Gastrocnemius medialis (tissue), 4 donors: ENCODE measurements around the gene LAYN. TPM values are rescaled to one million over a fixed set of nuclear protein-coding genes. Genes with fewer than 3 reads are reported as not detected.

ENCODE experiments used
- ATAC-seq, 2 donors: fragments of 150-250 bp; one replicate each; pipeline ENCODE4 v1.9.1; 2016
- DNase-seq, 2 donors: peaks; one replicate each; pipeline ENCODE4 v3.0.0-alpha.2; 2019
- H3K27ac ChIP-seq, 4 donors: fragments of 200-600 bp; sonication (generic); 1 replicate in 1 of 4; 2 replicates in 3 of 4; pipeline ENCODE4 v1.5.1; 2016 to 2018; ENCODE audit warnings: mild to moderate bottlenecking in 2 of 4, moderate library complexity in 1 of 4
- H3K27me3 ChIP-seq, 3 donors: fragments of 200-600 bp; sonication (generic) in 2 of 3; 1 replicate in 1 of 3; 2 replicates in 2 of 3; pipeline versions ENCODE4 v1.5.1 to v1.6.0; 2016 to 2019; ENCODE audit warnings: mild to moderate bottlenecking in 1 of 3, moderate library complexity in 1 of 3
- H3K36me3 ChIP-seq, 2 donors: fragments of 200-600 bp; sonication (generic) in 1 of 2; one replicate each; pipeline ENCODE4 v1.5.1; 2017 to 2018
- H3K4me1 ChIP-seq, 2 donors: fragments of 200-600 bp; sonication (generic) in 1 of 2; one replicate each; pipeline ENCODE4 v1.5.1; 2016 to 2017; ENCODE audit warnings: mild to moderate bottlenecking in 2 of 2
- H3K4me3 ChIP-seq, 4 donors: fragments of 200-600 bp; sonication (generic) in 3 of 4; 1 replicate in 1 of 4; 2 replicates in 3 of 4; pipeline ENCODE4 v1.5.1; 2016 to 2019; ENCODE audit warnings: mild to moderate bottlenecking in 2 of 4
- H3K9me3 ChIP-seq, 3 donors: fragments of 200-600 bp; sonication (generic) in 2 of 3; 1 replicate in 1 of 3; 2 replicates in 2 of 3; pipeline ENCODE4 v1.5.1; 2016 to 2019
- POLR2A ChIP-seq, 2 donors: fragments of 450-650 bp; IDR thresholded peaks; one replicate each; pipeline ENCODE4 v1.6.1; 2017; ENCODE audit warnings: antibody characterized with exemption in 2 of 2, mild to moderate bottlenecking in 2 of 2, moderate library complexity in 2 of 2
- in situ Hi-C, 4 donors: fragments of 200-750 bp; cut with MboI; loops; one replicate each; pipeline versions ENCODE4 v1.15.0 to v1.8.0; 2017; ENCODE audit warnings: low sequenced_read_pairs in 4 of 4
- intact Hi-C: fragments of 100-400 bp; cut with DNase I; formaldehyde crosslinking; loops from one replicate; pipeline ENCODE4 v1.15.1; 2023; ENCODE audit warnings: low total_unique reads
- total RNA-seq, 4 donors: library from RNA; depleted of rRNA; stranded (reverse); fragments of >200 nt; gene quantifications; one replicate each; pipeline versions ENCODE4 v1.1.0 to v1.2.3, GENCODE V29; 2016
- TF ChIP-seq, protein P1 (sequence below), 5 experiments: fragments of 450-650 bp in 3 of 5; fragments of 200-600 bp in 2 of 5; sonication (generic) in 2 of 5; IDR thresholded peaks in 4 of 5; conservative IDR thresholded peaks in 1 of 5; 1 replicate in 4 of 5; 2 replicates in 1 of 5; pipeline ENCODE4 v1.5.1; 2016 to 2019; ENCODE audit warnings: antibody characterized with exemption in 5 of 5, mild to moderate bottlenecking in 3 of 5, moderate library complexity in 3 of 5

Gene LAYN
- total RNA-seq, 4 donors from 2014 or later, result 0.46 to 3.7 (median 0.72) TPM; not detected in 1

- Histone ChIP-seq H3K4me3 (no peak overlapping the region), H3K36me3 (no peaks in the 10 kb centered on the region), H3K9me3 (no peaks in the 10 kb centered on the region), H3K27me3 (no peaks in the 10 kb centered on the region), H3K27ac (no peak overlapping the region), H3K4me1 (no peaks in the 10 kb centered on the region)
- TF ChIP-seq POLR2A (IDR thresholded peaks at IDR 0.05), result no peak
- TF ChIP-seq, protein P1, sequence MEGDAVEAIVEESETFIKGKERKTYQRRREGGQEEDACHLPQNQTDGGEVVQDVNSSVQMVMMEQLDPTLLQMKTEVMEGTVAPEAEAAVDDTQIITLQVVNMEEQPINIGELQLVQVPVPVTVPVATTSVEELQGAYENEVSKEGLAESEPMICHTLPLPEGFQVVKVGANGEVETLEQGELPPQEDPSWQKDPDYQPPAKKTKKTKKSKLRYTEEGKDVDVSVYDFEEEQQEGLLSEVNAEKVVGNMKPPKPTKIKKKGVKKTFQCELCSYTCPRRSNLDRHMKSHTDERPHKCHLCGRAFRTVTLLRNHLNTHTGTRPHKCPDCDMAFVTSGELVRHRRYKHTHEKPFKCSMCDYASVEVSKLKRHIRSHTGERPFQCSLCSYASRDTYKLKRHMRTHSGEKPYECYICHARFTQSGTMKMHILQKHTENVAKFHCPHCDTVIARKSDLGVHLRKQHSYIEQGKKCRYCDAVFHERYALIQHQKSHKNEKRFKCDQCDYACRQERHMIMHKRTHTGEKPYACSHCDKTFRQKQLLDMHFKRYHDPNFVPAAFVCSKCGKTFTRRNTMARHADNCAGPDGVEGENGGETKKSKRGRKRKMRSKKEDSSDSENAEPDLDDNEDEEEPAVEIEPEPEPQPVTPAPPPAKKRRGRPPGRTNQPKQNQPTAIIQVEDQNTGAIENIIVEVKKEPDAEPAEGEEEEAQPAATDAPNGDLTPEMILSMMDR (IDR thresholded peaks at IDR 0.05 in 4 of 5, conservative IDR thresholded peaks at IDR 0.05 in 1 of 5), result no peak
- no peak for DNase-seq
- intact Hi-C loops, result no loop called here
- no peak for ATAC-seq
- in situ Hi-C loops, result no loop called here
Measured at GRCh38 chr11:111522426-111522825, 18.1 kb upstream of the LAYN start.

- no peaks in the 10 kb centered on the region for H3K9me3 ChIP-seq
- DNase-seq, result no peak
- in situ Hi-C loops, result no loop called here
- no peaks in the 10 kb centered on the region for H3K36me3 ChIP-seq
- no peak for ATAC-seq
- H3K4me1 ChIP-seq, result no peaks in the 10 kb centered on the region
- no peak overlapping the region for H3K4me3 ChIP-seq
- H3K27me3 ChIP-seq, result no peaks in the 10 kb centered on the region
- TF ChIP-seq, protein P1 (IDR thresholded peaks at IDR 0.05 in 4 of 5, conservative IDR thresholded peaks at IDR 0.05 in 1 of 5), result no peak
- TF ChIP-seq POLR2A (IDR thresholded peaks at IDR 0.05), result no peak
- H3K27ac ChIP-seq, result no peak overlapping the region
- intact Hi-C loops, result no loop called here
Measured at GRCh38 chr11:111523343-111523742, 17.2 kb upstream of the LAYN start.

DNA sequence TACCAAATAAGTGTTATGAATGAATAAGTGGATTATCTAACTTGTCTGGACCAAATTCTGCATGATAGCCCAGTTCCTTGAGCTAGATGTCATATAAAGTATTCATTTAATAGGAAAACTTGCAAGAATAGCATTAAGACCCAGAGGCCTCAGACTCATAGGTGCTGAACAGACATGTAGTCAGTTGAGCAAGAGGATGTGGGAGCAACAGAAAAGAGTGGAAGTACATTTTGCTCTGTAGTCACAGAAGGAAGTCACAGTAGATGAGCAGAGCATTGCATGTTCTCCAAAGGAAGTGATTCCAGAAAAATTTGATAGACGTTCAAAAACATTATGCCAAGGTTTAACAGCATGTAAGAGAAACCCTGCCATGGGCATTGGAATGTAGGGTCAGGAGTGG, 16.5 kb upstream of the LAYN start:
- in situ Hi-C loops, result no loop called here
- no peak for ATAC-seq

DNA sequence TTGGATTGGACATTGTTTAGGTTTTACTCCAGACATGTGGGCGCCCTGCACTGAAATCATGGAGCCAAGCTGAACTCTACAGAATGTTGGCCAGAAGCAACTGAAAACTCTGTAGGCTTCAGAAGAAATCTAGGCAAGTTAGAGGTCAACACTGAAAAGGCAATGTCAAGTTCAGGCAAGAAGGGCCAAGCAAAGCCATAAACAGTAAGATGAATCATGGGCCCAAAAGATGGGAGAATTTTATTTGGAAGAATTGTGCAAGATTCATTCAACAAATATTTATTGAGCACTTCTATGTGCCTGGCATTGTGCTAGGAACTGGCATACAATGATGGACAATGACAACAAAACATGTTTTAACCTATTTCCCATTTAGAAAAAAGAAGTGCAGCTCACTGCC, 15.1 kb upstream of the LAYN start:
- in situ Hi-C loops (no loop called here), intact Hi-C loops (no loop called here)
- Histone ChIP-seq H3K4me3 (no peak overlapping the region), H3K9me3 (no peaks in the 10 kb centered on the region), H3K4me1 (no peaks in the 10 kb centered on the region), H3K27me3 (no peaks in the 10 kb centered on the region), H3K36me3 (no peaks in the 10 kb centered on the region), H3K27ac (no peak overlapping the region)
- DNase-seq, result no peak
- ATAC-seq, result no peak
- TF ChIP-seq POLR2A (IDR thresholded peaks at IDR 0.05), result no peak
- TF ChIP-seq, protein P1 (IDR thresholded peaks at IDR 0.05 in 4 of 5, conservative IDR thresholded peaks at IDR 0.05 in 1 of 5), result no peak

More for the DNA sequence above, 16.5 kb upstream of the LAYN start:
- H3K27me3 ChIP-seq, result no peaks in the 10 kb centered on the region
- H3K4me1 ChIP-seq, result no peaks in the 10 kb centered on the region
- H3K9me3 ChIP-seq, result no peaks in the 10 kb centered on the region
- H3K36me3 ChIP-seq, result no peaks in the 10 kb centered on the region
- no peak for DNase-seq
- intact Hi-C loops, result no loop called here
- TF ChIP-seq, protein P1 (IDR thresholded peaks at IDR 0.05 in 4 of 5, conservative IDR thresholded peaks at IDR 0.05 in 1 of 5), result no peak
- TF ChIP-seq POLR2A (IDR thresholded peaks at IDR 0.05), result no peak
- no peak overlapping the region for H3K4me3 ChIP-seq
- H3K27ac ChIP-seq, result no peak overlapping the region

DNA sequence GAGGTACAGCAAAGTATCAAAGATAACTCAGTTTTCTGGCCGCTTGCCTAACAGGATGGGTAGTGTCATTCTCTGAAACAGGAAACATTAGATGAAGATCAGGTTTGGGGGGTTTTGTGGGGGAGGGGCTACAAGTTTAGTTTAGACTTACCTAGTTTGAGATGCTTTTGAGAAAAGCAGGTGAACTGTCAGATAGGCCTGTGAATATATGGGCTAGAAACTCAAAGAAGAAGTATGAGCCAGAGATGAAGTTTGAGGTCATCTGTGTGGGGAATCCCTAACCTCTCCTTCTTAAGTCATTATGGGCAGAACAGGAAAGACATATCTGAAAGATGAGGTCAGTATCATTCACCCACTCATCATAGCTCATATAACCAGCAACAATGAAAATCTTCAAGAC, 14.0 kb upstream of the LAYN start:
- in situ Hi-C loops (no loop called here), intact Hi-C loops (no loop called here)
- H3K4me3 ChIP-seq, result no peak overlapping the region
- H3K27me3 ChIP-seq, result no peaks in the 10 kb centered on the region
- no peaks in the 10 kb centered on the region for H3K36me3 ChIP-seq
- no peak for ATAC-seq
- no peak for DNase-seq
- no peak for TF ChIP-seq POLR2A (IDR thresholded peaks at IDR 0.05)
- TF ChIP-seq, protein P1 (IDR thresholded peaks at IDR 0.05 in 4 of 5, conservative IDR thresholded peaks at IDR 0.05 in 1 of 5), result no peak
- no peaks in the 10 kb centered on the region for H3K4me1 ChIP-seq
- H3K27ac ChIP-seq, result no peak overlapping the region
- no peaks in the 10 kb centered on the region for H3K9me3 ChIP-seq
